Measurements from ENCODE around the gene CA12.

CA12 gene

GRCh38 chr15:63283126-63283525 is 98.5 kb downstream of the CA12 start:
- TF ChIP-seq CTCF (IDR thresholded peaks at IDR 0.05; ENCODE audit: low read depth, low read length): no peak

GRCh38 chr15:63277893-63278456 is 103.7 kb downstream of the CA12 start:
- no peak for TF ChIP-seq CTCF (IDR thresholded peaks at IDR 0.05; ENCODE audit: low read depth, low read length)
- DNase-seq (ENCODE audit: extremely low read depth, low read depth): no peak

More at GRCh38 chr15:63283126-63283525, 98.5 kb downstream of the CA12 start:
- no peak for DNase-seq (ENCODE audit: extremely low read depth, low read depth)

GRCh38 chr15:63277038-63277892 is 104.4 kb downstream of the CA12 start, which contains the start of gene APH1B:
TSS of gene APH1B (plus strand) at chr15:63277605. CDS start at chr15:63277624, 19 bp downstream.
- DNase-seq (ENCODE audit: extremely low read depth, low read depth): no peak
- TF ChIP-seq CTCF (IDR thresholded peaks at IDR 0.05; ENCODE audit: low read depth, low read length): no peak

DNA sequence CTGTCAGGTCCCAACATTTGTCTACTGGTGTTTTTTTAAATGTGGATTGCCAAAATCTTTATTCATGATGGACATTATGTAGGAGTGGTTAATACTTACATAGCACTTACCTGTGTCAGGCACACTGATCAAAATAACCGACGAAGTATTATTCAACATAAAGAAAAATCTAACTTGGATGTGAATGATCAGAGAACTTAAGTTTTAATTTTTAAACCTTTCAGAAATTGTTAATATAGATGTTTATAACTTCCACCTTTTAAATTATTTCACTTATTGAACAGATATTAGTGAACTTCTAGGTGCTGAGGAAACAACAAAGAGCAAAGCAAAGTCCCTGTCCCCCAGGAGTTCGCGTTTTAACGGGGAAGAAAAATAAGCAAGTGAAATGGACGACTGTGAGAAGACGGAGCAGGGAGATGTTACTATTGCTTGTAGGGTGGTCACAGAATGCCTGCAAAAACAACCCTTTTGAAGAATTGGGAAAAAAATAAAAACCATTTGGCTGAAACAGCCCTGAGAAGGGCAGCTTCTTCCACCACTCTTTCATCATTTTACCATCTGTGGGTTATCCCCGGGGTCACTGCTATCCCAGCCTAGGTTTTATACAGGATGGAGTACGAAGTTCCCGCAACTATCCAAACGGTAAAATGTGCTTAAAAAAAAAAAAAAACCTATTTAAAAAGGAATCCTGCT is 105.2 kb downstream of the CA12 start:
- DNase-seq (ENCODE audit: extremely low read depth, low read depth): no peak
- no peak for TF ChIP-seq CTCF (IDR thresholded peaks at IDR 0.05; ENCODE audit: low read depth, low read length)

DNA sequence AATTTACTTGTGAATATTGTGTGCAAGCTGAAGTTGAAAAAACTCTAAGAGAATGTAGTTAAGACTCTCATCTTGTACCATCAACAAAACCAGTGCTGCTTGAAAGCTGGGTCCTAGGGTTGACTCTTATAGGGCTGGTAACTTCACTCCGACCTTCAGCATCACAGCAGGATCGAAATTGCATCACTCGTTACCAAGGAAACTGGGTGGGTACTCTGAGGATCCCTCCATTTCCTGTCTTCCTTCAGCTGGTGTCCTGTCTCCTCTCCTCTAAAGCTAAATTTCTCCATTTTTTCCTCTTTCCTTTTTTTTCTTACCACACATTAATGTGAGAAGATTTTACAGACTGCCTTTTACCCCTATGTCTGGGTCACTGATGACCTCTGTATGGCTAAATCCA is 107.2 kb downstream of the CA12 start:
- TF ChIP-seq CTCF (IDR thresholded peaks at IDR 0.05; ENCODE audit: low read depth, low read length): no peak
- no peak for DNase-seq (ENCODE audit: extremely low read depth, low read depth)

Measured in AG09319 (cell line).